Esophagus muscularis mucosa (tissue), 4 donors: ENCODE results near the gene SF3B5.

Source experiments
- CTCF ChIP-seq, 3 experiments: fragments of 200-600 bp in 2 of 3; fragments of 450-650 bp in 1 of 3; sonication (generic) in 2 of 3; IDR thresholded peaks; one replicate each; pipeline ENCODE4 v1.5.1; 2017 to 2019; ENCODE audit warnings: antibody characterized with exemption in 3 of 3, mild to moderate bottlenecking in 2 of 3, moderate library complexity in 1 of 3
- EP300 ChIP-seq: sonication (generic); formaldehyde crosslinking; IDR thresholded peaks from one replicate; pipeline ENCODE4 v1.6.1; 2017; ENCODE audit warnings: antibody characterized with exemption
- POLR2AphosphoS5 ChIP-seq, 2 donors: sonication (generic); formaldehyde crosslinking; IDR thresholded peaks; one replicate each; pipeline ENCODE4 v1.6.1; 2017; ENCODE audit warnings: antibody characterized with exemption in 2 of 2

- TF ChIP-seq CTCF (IDR thresholded peaks at IDR 0.05), result no peak
- no peak for TF ChIP-seq POLR2AphosphoS5 (IDR thresholded peaks at IDR 0.05)
- TF ChIP-seq EP300, result no peak
Measured at GRCh38 chr6:144143106-144143505, 47.7 kb upstream of the SF3B5 start.
